Activated T-helper 1 cell treated with anti-CD3 and anti-CD28 coated beads, Interleukin-2, amount 50 U/mL, for 16 hours (primary cell): Measurements from ENCODE around the gene CDK19.
"Not testable (repeated sequence)": the region's sequence is repeated elsewhere in the genome, so short reads cannot be mapped to it uniquely, and the experiment has no call there.

Experiments used
- DNase-seq, 2 donors: peaks; one replicate each; pipeline ENCODE4 v3.0.0-alpha.2; 2020; ENCODE audit warnings: low read depth in 1 of 2, low spot score in 1 of 2

The CDK19 gene

GRCh38 chr6:110589865-110590513, 225.3 kb downstream of the CDK19 start:
- DNase-seq = no peak

- no peak for DNase-seq
These were observed 227.9 kb downstream of the CDK19 start for GRCh38 chr6:110587328-110587727.

- no peak for DNase-seq
These were observed 233.6 kb downstream of the CDK19 start for GRCh38 chr6:110581679-110582078.

- DNase-seq = not testable (repeated sequence)
These were observed 237.6 kb downstream of the CDK19 start for GRCh38 chr6:110577596-110578167.

GRCh38 chr6:110575925-110576463, 239.3 kb downstream of the CDK19 start:
- DNase-seq = no peak

- no peak for DNase-seq
These were observed 240.5 kb downstream of the CDK19 start for GRCh38 chr6:110574817-110575216.

- DNase-seq = no peak
These were observed 241.7 kb downstream of the CDK19 start for GRCh38 chr6:110573537-110573936.

- no peak for DNase-seq
These were observed 242.1 kb downstream of the CDK19 start for GRCh38 chr6:110573136-110573535.

GRCh38 chr6:110567957-110568696, 247.1 kb downstream of the CDK19 start:
- no peak for DNase-seq

- DNase-seq = no peak
These were observed 248.7 kb downstream of the CDK19 start for GRCh38 chr6:110566346-110567125.

- no peak for DNase-seq
These were observed 250.4 kb downstream of the CDK19 start for GRCh38 chr6:110564703-110565421.

GRCh38 chr6:110563711-110564110, 251.6 kb downstream of the CDK19 start:
- no peak for DNase-seq

- no peak for DNase-seq
These were observed 252.9 kb downstream of the CDK19 start for GRCh38 chr6:110562316-110562915.

- DNase-seq = no peak
These were observed 253.6 kb downstream of the CDK19 start for GRCh38 chr6:110561696-110562095.

- no peak for DNase-seq
These were observed 254.3 kb downstream of the CDK19 start for GRCh38 chr6:110561008-110561396.

- DNase-seq = no peak
These were observed 254.8 kb downstream of the CDK19 start for GRCh38 chr6:110560239-110561007.
